Transverse colon (tissue), 4 donors: ENCODE data around the gene LUM. TPM values are rescaled to one million over a fixed set of nuclear protein-coding genes. Genes with fewer than 3 reads are reported as not detected.

Source experiments
- DNase-seq: peaks from one replicate; pipeline ENCODE4 v3.0.0-alpha.2; 2019
- H3K27ac ChIP-seq, 4 donors: fragments of 200-600 bp; sonication (generic); 2 replicates each; pipeline ENCODE4 v1.5.1; 2016 to 2018; ENCODE audit warnings: inconsistent platforms in 4 of 4
- H3K27me3 ChIP-seq: fragments of 200-600 bp; sonication (generic); 2 replicates; pipeline ENCODE4 v1.5.1; 2017; ENCODE audit warnings: inconsistent platforms
- H3K36me3 ChIP-seq, 4 donors: fragments of 200-600 bp; sonication (generic); 2 replicates each; pipeline ENCODE4 v1.5.1; 2017 to 2019; ENCODE audit warnings: inconsistent platforms in 4 of 4
- H3K4me1 ChIP-seq, 4 donors: fragments of 200-600 bp; sonication (generic); 2 replicates each; pipeline ENCODE4 v1.5.1; 2017 to 2020; ENCODE audit warnings: inconsistent platforms in 4 of 4
- H3K4me3 ChIP-seq, 4 donors: fragments of 200-600 bp; sonication (generic); 1 replicate in 1 of 4; 2 replicates in 3 of 4; pipeline versions ENCODE4 v1.5.1 to v1.6.1; 2017 to 2019; ENCODE audit warnings: inconsistent platforms in 4 of 4
- H3K9me3 ChIP-seq, 2 donors: fragments of 200-600 bp; sonication (generic); 2 replicates each; pipeline ENCODE4 v1.5.1; 2017 to 2019; ENCODE audit warnings: inconsistent platforms in 2 of 2
- CTCF ChIP-seq, 5 experiments: fragments of 200-600 bp in 3 of 5; fragments of 450-650 bp in 2 of 5; sonication (generic) in 3 of 5; IDR thresholded peaks; 1 replicate in 2 of 5; 2 replicates in 3 of 5; pipeline ENCODE4 v1.5.1; 2016 to 2017; ENCODE audit warnings: antibody characterized with exemption in 5 of 5, inconsistent platforms in 3 of 5, mild to moderate bottlenecking in 2 of 5, moderate library complexity in 1 of 5
- EP300 ChIP-seq: sonication (generic); formaldehyde crosslinking; IDR thresholded peaks from one replicate; pipeline ENCODE4 v1.6.1; 2017; ENCODE audit warnings: antibody characterized with exemption, low read depth
- POLR2A ChIP-seq: fragments of 450-650 bp; IDR thresholded peaks from one replicate; pipeline ENCODE4 v1.6.1; 2016; ENCODE audit warnings: antibody characterized with exemption, mild to moderate bottlenecking, moderate library complexity
- POLR2AphosphoS5 ChIP-seq, 3 donors: sonication (generic); formaldehyde crosslinking; IDR thresholded peaks; one replicate each; pipeline ENCODE4 v1.6.1; 2016; ENCODE audit warnings: antibody characterized with exemption in 3 of 3
- WGBS, 2 donors: methylation state at CpG; one replicate each; pipeline ENCODE4 v1.1.5; 2018; ENCODE audit warnings: low coverage in 1 of 2; 5-methylcytosine and 5-hydroxymethylcytosine counted together
- in situ Hi-C, 4 donors: fragments of 200-750 bp; cut with MboI; loops; one replicate each; pipeline versions ENCODE4 v1.15.0 to v1.15.1; 2017; ENCODE audit warnings: low sequenced_read_pairs in 3 of 4, low pct_ligation_motif_present in 1 of 4, low pct_unique_long_range_greater_than_20kb in 1 of 4
- intact Hi-C: fragments of 100-400 bp; cut with DNase I; formaldehyde crosslinking; loops from one replicate; pipeline ENCODE4 v1.15.1; 2023; ENCODE audit warnings: low total_unique reads
- total RNA-seq, 4 donors: library from RNA; depleted of rRNA; stranded (reverse); fragments of >200 nt; gene quantifications; one replicate each; pipeline ENCODE4 v1.1.0, GENCODE V29; 2016

Gene LUM
- total RNA-seq, 4 donors from 2014 or later: 13.8 to 43.3 (median 31.5) TPM

- Histone ChIP-seq H3K4me1 (no peaks in the 10 kb centered on the region), H3K4me3 (no peak overlapping the region), H3K36me3 (no peaks in the 10 kb centered on the region), H3K27ac (no peak overlapping the region), H3K9me3 (no peaks in the 10 kb centered on the region), H3K27me3 (no peaks in the 10 kb centered on the region)
- TF ChIP-seq EP300 (no peak), POLR2AphosphoS5 (IDR thresholded peaks at IDR 0.05) (no peak), POLR2A (no peak), CTCF (IDR thresholded peaks at IDR 0.05) (no peak)
- in situ Hi-C loops: no loop called here
- intact Hi-C loops: no loop called here
- WGBS, 2 donors: 44 to 57% methylated on average over 1 of the region's 1 CpG
- no peak for DNase-seq
These were observed 52.5 kb downstream of the LUM start for GRCh38 chr12:91058786-91059185.

GRCh38 chr12:91057368-91058165 is 53.7 kb downstream of the LUM start, which contains the start of gene KERA:
Gene KERA, minus strand, starts transcription at chr12:91058024. Its CDS starts 1,743 bp downstream, at chr12:91056281.
- Histone ChIP-seq H3K36me3 (no peaks in the 10 kb centered on the region), H3K27ac (no peak within 1 kb of the TSS), H3K9me3 (no peaks in the 10 kb centered on the region), H3K4me3 (no peak within 1 kb of the TSS), H3K4me1 (no peaks in the 10 kb centered on the region), H3K27me3 (no peaks in the 10 kb centered on the region)
- TF ChIP-seq CTCF (IDR thresholded peaks at IDR 0.05): no peak
- intact Hi-C loops: no loop called here
- in situ Hi-C loops: no loop called here
- DNase-seq: no peak
- 45 to 52% methylated on average over 9 of the region's 9 CpGs for WGBS, 2 donors

DNA sequence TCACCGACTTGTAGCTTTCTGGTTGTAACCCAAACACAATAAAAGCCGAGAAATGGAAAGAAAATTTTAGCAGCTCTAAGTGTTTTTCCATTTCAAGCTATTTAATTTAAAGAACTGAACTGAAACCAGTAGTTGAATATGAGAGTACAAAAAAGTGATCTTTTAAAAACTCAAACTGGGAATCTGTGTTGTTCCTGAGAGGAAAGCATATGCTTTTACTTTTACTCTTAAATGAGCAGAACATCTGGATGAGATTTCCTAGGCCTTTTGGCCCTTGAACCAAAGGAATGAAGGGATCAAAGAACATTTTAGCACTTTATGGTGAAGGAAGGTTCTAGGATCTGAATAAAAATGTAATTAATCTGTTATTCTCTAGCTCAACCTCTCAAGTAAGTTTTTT is 54.8 kb downstream of the LUM start:
- Histone ChIP-seq H3K27ac (no peak overlapping the region), H3K36me3 (no peaks in the 10 kb centered on the region), H3K9me3 (no peaks in the 10 kb centered on the region), H3K27me3 (no peaks in the 10 kb centered on the region), H3K4me3 (no peak overlapping the region), H3K4me1 (no peaks in the 10 kb centered on the region)
- DNase-seq: no peak
- no peak for TF ChIP-seq EP300
- no peak for TF ChIP-seq POLR2A
- no peak for TF ChIP-seq CTCF (IDR thresholded peaks at IDR 0.05)
- TF ChIP-seq POLR2AphosphoS5 (IDR thresholded peaks at IDR 0.05): no peak
- intact Hi-C loops: no loop called here
- 81 to 83% methylated on average over 2 of the region's 2 CpGs for WGBS, 2 donors
- in situ Hi-C loops: no loop called here

GRCh38 chr12:91055976-91056375 is 55.3 kb downstream of the LUM start:
- WGBS, 2 donors: 43 to 55% methylated on average over 1 of the region's 1 CpG
- no peak for DNase-seq
- H3K27ac ChIP-seq: no peak overlapping the region
- no peaks in the 10 kb centered on the region for H3K9me3 ChIP-seq
- H3K4me3 ChIP-seq: no peak overlapping the region
- H3K4me1 ChIP-seq: no peaks in the 10 kb centered on the region
- in situ Hi-C loops (no loop called here), intact Hi-C loops (no loop called here)
- no peaks in the 10 kb centered on the region for H3K27me3 ChIP-seq
- TF ChIP-seq CTCF (IDR thresholded peaks at IDR 0.05) (no peak), EP300 (no peak), POLR2AphosphoS5 (IDR thresholded peaks at IDR 0.05) (no peak), POLR2A (no peak)
- no peaks in the 10 kb centered on the region for H3K36me3 ChIP-seq
